HepG2 (cell line): ENCODE data around the gene TTLL1. TPM values are rescaled to one million over a fixed set of nuclear protein-coding genes. Genes with fewer than 3 reads are reported as not detected.

Experiments
- DDIT3 ChIP-seq: sonication (generic); formaldehyde crosslinking; IDR thresholded peaks from 2 replicates; pipeline ENCODE4 v1.4.0; 2020; ENCODE audit warnings: mild to moderate bottlenecking, missing genetic modification reagents
- DMTF1 ChIP-seq: sonication (generic); formaldehyde crosslinking; IDR thresholded peaks from 2 replicates; pipeline ENCODE4 v1.4.0; 2020; ENCODE audit warnings: mild to moderate bottlenecking, missing genetic modification reagents
- GATA4 ChIP-seq: sonication (generic); IDR thresholded peaks from 2 replicates; pipeline ENCODE4 v1.6.1; 2016; ENCODE audit warnings: antibody characterized with exemption, low read depth, borderline replicate concordance
- HNF4A ChIP-seq: sonication (generic); formaldehyde crosslinking; IDR thresholded peaks from 2 replicates; pipeline ENCODE4 v1.4.0; 2020; ENCODE audit warnings: missing genetic modification reagents
- HNRNPH1 ChIP-seq: fragments of 200-400 bp; formaldehyde crosslinking; optimal IDR thresholded peaks from 2 replicates; pipeline ENCODE3; 2017; ENCODE audit warnings: mild to moderate bottlenecking, low read depth, low read length
- HOXA7 ChIP-seq: sonication (generic); formaldehyde crosslinking; IDR thresholded peaks from 2 replicates; pipeline ENCODE4 v1.8.1; 2022; ENCODE audit warnings: mild to moderate bottlenecking, missing genetic modification reagents, moderate library complexity
- LBX2 ChIP-seq: sonication (generic); formaldehyde crosslinking; IDR thresholded peaks from 2 replicates; pipeline ENCODE4 v1.5.0; 2020; ENCODE audit warnings: missing genetic modification reagents, mild to moderate bottlenecking, borderline replicate concordance
- NFE2L1 ChIP-seq: sonication (generic); formaldehyde crosslinking; IDR thresholded peaks from 2 replicates; pipeline ENCODE4 v1.4.0; 2020; ENCODE audit warnings: missing genetic modification reagents, mild to moderate bottlenecking, borderline replicate concordance
- NFKBIZ ChIP-seq: IDR thresholded peaks from 2 replicates; pipeline ENCODE4 v1.6.1; 2018; ENCODE audit warnings: missing genetic modification reagents, missing compliant biosample characterization
- PCBP1 ChIP-seq: fragments of 200-400 bp; formaldehyde crosslinking; IDR thresholded peaks from 2 replicates; pipeline ENCODE4 v1.6.1; 2017; ENCODE audit warnings: mild to moderate bottlenecking, low read depth, low read length, borderline replicate concordance
- RFX1 ChIP-seq: fragments of 450-650 bp; IDR thresholded peaks from 2 replicates; pipeline ENCODE4 v1.6.1; 2017
- STAG1 ChIP-seq: sonication (generic); formaldehyde crosslinking; IDR thresholded peaks from 2 replicates; pipeline ENCODE4 v1.4.0; 2020; ENCODE audit warnings: missing genetic modification reagents
- TAF1 ChIP-seq: sonication (generic); formaldehyde crosslinking; IDR thresholded peaks from 2 replicates; pipeline ENCODE4 v1.4.0; 2020; ENCODE audit warnings: missing genetic modification reagents
- TBP ChIP-seq: sonication (generic); formaldehyde crosslinking; IDR thresholded peaks from 2 replicates; pipeline ENCODE4 v1.5.0; 2020; ENCODE audit warnings: missing genetic modification reagents
- WIZ ChIP-seq: sonication (generic); formaldehyde crosslinking; IDR thresholded peaks from 2 replicates; pipeline ENCODE4 v1.5.1; 2020; ENCODE audit warnings: mild to moderate bottlenecking, missing genetic modification reagents
- XRCC5 ChIP-seq: fragments of 200-400 bp; formaldehyde crosslinking; optimal IDR thresholded peaks from 2 replicates; pipeline ENCODE3; 2017; ENCODE audit warnings: mild to moderate bottlenecking, low read length
- ZC3H13 ChIP-seq: sonication (generic); formaldehyde crosslinking; IDR thresholded peaks from 2 replicates; pipeline ENCODE4 v1.8.1; 2023; ENCODE audit warnings: mild to moderate bottlenecking, missing genetic modification reagents, moderate library complexity
- ZNF207 ChIP-seq: fragments of 450-650 bp; IDR thresholded peaks from 2 replicates; pipeline ENCODE4 v1.6.1; 2016; ENCODE audit warnings: antibody characterized with exemption, borderline replicate concordance
- ZNF230 ChIP-seq: sonication (generic); formaldehyde crosslinking; IDR thresholded peaks from 2 replicates; pipeline ENCODE4 v1.4.0; 2020; ENCODE audit warnings: mild to moderate bottlenecking, missing genetic modification reagents
- ZNF30 ChIP-seq: sonication (generic); formaldehyde crosslinking; IDR thresholded peaks from 2 replicates; pipeline ENCODE4 v1.5.0; 2020; ENCODE audit warnings: mild to moderate bottlenecking, missing genetic modification reagents
- ZNF33A ChIP-seq: sonication (generic); formaldehyde crosslinking; IDR thresholded peaks from 2 replicates; pipeline ENCODE4 v1.5.1; 2020; ENCODE audit warnings: missing genetic modification reagents, mild to moderate bottlenecking, moderate library complexity, borderline replicate concordance
- ZNF354B ChIP-seq: sonication (generic); formaldehyde crosslinking; IDR thresholded peaks from 2 replicates; pipeline ENCODE4 v1.8.0; 2022; ENCODE audit warnings: mild to moderate bottlenecking, missing genetic modification reagents
- ZNF451 ChIP-seq: sonication (generic); formaldehyde crosslinking; IDR thresholded peaks from 2 replicates; pipeline ENCODE4 v1.5.0; 2020; ENCODE audit warnings: mild to moderate bottlenecking, missing genetic modification reagents
- ZNF501 ChIP-seq: sonication (generic); formaldehyde crosslinking; IDR thresholded peaks from 2 replicates; pipeline ENCODE4 v1.5.1; 2020; ENCODE audit warnings: mild to moderate bottlenecking, moderate library complexity, missing genetic modification reagents
- ZNF678 ChIP-seq: sonication (generic); formaldehyde crosslinking; IDR thresholded peaks from 2 replicates; pipeline ENCODE4 v1.4.0; 2020; ENCODE audit warnings: mild to moderate bottlenecking, missing genetic modification reagents
- ZNF883 ChIP-seq: sonication (generic); formaldehyde crosslinking; IDR thresholded peaks from 2 replicates; pipeline ENCODE4 v1.5.1; 2020; ENCODE audit warnings: mild to moderate bottlenecking, missing genetic modification reagents; ENCODE audit errors: not compliant biosample characterization
- ZXDC ChIP-seq: sonication (generic); formaldehyde crosslinking; IDR thresholded peaks from 2 replicates; pipeline ENCODE4 v1.5.0; 2020; ENCODE audit warnings: mild to moderate bottlenecking, missing genetic modification reagents
- polyA plus RNA-seq, 8 experiments: library from polyadenylated mRNA; depleted of rRNA in 3 of 8; stranded (reverse) in 7 of 8; unstranded in 1 of 8; fragments of >200 nt; fragmentation: Illumina TruSeq in 4 of 8; extraction: Trizol in 4 of 8; gene quantifications; 2 replicates each; pipeline versions ENCODE4 v1.2.1 to v1.2.3, GENCODE V29; 2011 to 2016; ENCODE audit warnings: low read depth in 4 of 8, missing spikeins in 1 of 8, mixed read lengths in 1 of 8; ENCODE audit not compliant: insufficient read depth in 1 of 8
- total RNA-seq, 5 experiments: library from RNA; depleted of rRNA; stranded (reverse); fragments of >200 nt; fragmentation: Illumina TruSeq; extraction: Trizol; gene quantifications; 2 replicates each; pipeline ENCODE4 v1.2.3, GENCODE V29; 2016; ENCODE audit warnings: low read depth in 1 of 5

Gene TTLL1
- total and polyA plus RNA-seq, 2 of the 13 experiments (the other 11 are each of a cell fraction or from before 2014, with no cell fraction given), result 1.6 to 5.3 TPM

GRCh38 chr22:42994917-42995562 is 94.2 kb downstream of the TTLL1 start (continued):
- TF ChIP-seq ZNF354B (CRISPR knock-in tag) (no peak), NFE2L1 (CRISPR knock-in tag) (no peak), LBX2 (CRISPR knock-in tag) (no peak), TAF1 (peak; percentile 54; the same call in 1 of the 2 replicates), DDIT3 (CRISPR knock-in tag) (no peak; the same call in 1 of the 2 replicates), ZNF678 (CRISPR knock-in tag) (no peak), ZXDC (no peak), PCBP1 (no peak), HOXA7 (CRISPR knock-in tag) (no peak), XRCC5 (peak; percentile 44), WIZ (no peak), ZNF230 (no peak; the same call in 1 of the 2 replicates), DMTF1 (CRISPR knock-in tag) (no peak), ZNF451 (no peak), ZC3H13 (no peak), GATA4 (no peak), HNRNPH1 (no peak), ZNF33A (CRISPR knock-in tag) (no peak), ZNF207 (no peak), STAG1 (CRISPR knock-in tag) (0 out of 2 replicates have a peak, but pooled peaks have one; percentile 27), ZNF883 (CRISPR knock-in tag) (no peak), NFKBIZ (CRISPR knock-in tag) (0 out of 2 replicates have a peak, but pooled peaks have one; percentile 63), ZNF501 (CRISPR knock-in tag) (peak; percentile 68; the same call in 1 of the 2 replicates), ZNF30 (no peak), RFX1 (no peak), HNF4A (CRISPR knock-in tag) (peak; percentile 78), TBP (no peak)
